ENCODE data around the gene WNT1. TPM values are rescaled to one million over a fixed set of nuclear protein-coding genes. Genes with fewer than 3 reads are reported as not detected.
A peak's percentile ranks its signal among the peaks of the same experiment; 100 is the strongest.

WNT1 gene
- polyA plus RNA-seq, 1 donor from 2014 or later = not detected

- no peak for TF ChIP-seq EZH2 (IDR thresholded peaks at IDR 0.05; ENCODE audit: borderline replicate concordance, insufficient read depth, low read length, poor library complexity, severe bottlenecking)
Measured at GRCh38 chr12:48972952-48973483, 5.1 kb upstream of the WNT1 start (continued).

- no peaks in the 10 kb centered on the region for H4K20me1 ChIP-seq (ENCODE audit: insufficient read depth)
- no peaks in the 10 kb centered on the region for H3K9me3 ChIP-seq (ENCODE audit: low read length)
- H3K9me2 ChIP-seq (ENCODE audit: insufficient read depth, low read length) = no peaks in the 10 kb centered on the region
- H3K27me3 ChIP-seq (ENCODE audit: insufficient read depth, low read depth, low read length) = peaks cover 100% of the 10 kb centered on the region
- TF ChIP-seq RAD21 (conservative IDR thresholded peaks at IDR 0.05) (no peak), REST (IDR thresholded peaks at IDR 0.05; ENCODE audit: borderline replicate concordance) (no peak), EZH2 (IDR thresholded peaks at IDR 0.05; ENCODE audit: borderline replicate concordance, insufficient read depth, low read length, poor library complexity, severe bottlenecking) (no peak), SMC3 (conservative IDR thresholded peaks at IDR 0.05; ENCODE audit: poor library complexity) (no peak)
- no peak overlapping the region for H3K4me2 ChIP-seq (ENCODE audit: low read length)
- H2AFZ ChIP-seq (ENCODE audit: low read depth, low read length) = no peak overlapping the region
- no peaks in the 10 kb centered on the region for H3F3A ChIP-seq (ENCODE audit: insufficient read depth, low read length, poor library complexity, severe bottlenecking)
- no peak overlapping the region for H3K27ac ChIP-seq (ENCODE audit: low read length)
- H3K36me3 ChIP-seq (ENCODE audit: insufficient read depth, low read length) = no peaks in the 10 kb centered on the region
- no peaks in the 10 kb centered on the region for H3K79me2 ChIP-seq (replicated peaks; ENCODE audit: insufficient read depth, low read length)
- H3K4me3 ChIP-seq (ENCODE audit: low read length) = no peak overlapping the region
- no peak overlapping the region for H3K9ac ChIP-seq (ENCODE audit: low read length)
Measured at GRCh38 chr12:48973531-48973930, 4.6 kb upstream of the WNT1 start.

GRCh38 chr12:48973941-48974673 is 4.0 kb upstream of the WNT1 start:
- Histone ChIP-seq H4K20me1 (ENCODE audit: insufficient read depth) (no peaks in the 10 kb centered on the region), H3K27ac (ENCODE audit: low read length) (no peak overlapping the region), H3K9ac (ENCODE audit: low read length) (no peak overlapping the region), H3K9me3 (ENCODE audit: low read length) (no peaks in the 10 kb centered on the region), H3K4me3 (ENCODE audit: low read length) (no peak overlapping the region), H3K79me2 (replicated peaks; ENCODE audit: insufficient read depth, low read length) (no peaks in the 10 kb centered on the region), H3K27me3 (ENCODE audit: insufficient read depth, low read depth, low read length) (peaks cover 100% of the 10 kb centered on the region), H3K36me3 (ENCODE audit: insufficient read depth, low read length) (no peaks in the 10 kb centered on the region), H3K9me2 (ENCODE audit: insufficient read depth, low read length) (no peaks in the 10 kb centered on the region), H3F3A (ENCODE audit: insufficient read depth, low read length, poor library complexity, severe bottlenecking) (no peaks in the 10 kb centered on the region), H2AFZ (ENCODE audit: low read depth, low read length) (no peak overlapping the region), H3K4me2 (ENCODE audit: low read length) (no peak overlapping the region)
- no peak for TF ChIP-seq EP300 (conservative IDR thresholded peaks at IDR 0.05; ENCODE audit: poor library complexity, severe bottlenecking)
- TF ChIP-seq POLR2AphosphoS5 (IDR thresholded peaks at IDR 0.05) = no peak
- no peak for TF ChIP-seq REST (IDR thresholded peaks at IDR 0.05; ENCODE audit: borderline replicate concordance)
- no peak for TF ChIP-seq TAF1 (IDR thresholded peaks at IDR 0.05; ENCODE audit: low read depth)
- peak; percentile 49 for TF ChIP-seq CTCF (IDR thresholded peaks at IDR 0.05; ENCODE audit: poor library complexity, severe bottlenecking)
- TF ChIP-seq EZH2 (IDR thresholded peaks at IDR 0.05; ENCODE audit: borderline replicate concordance, insufficient read depth, low read length, poor library complexity, severe bottlenecking) = peak; percentile 66
